Measurements from ENCODE around the gene ALKBH7.
"Not testable (repeated sequence)": the region's sequence is repeated elsewhere in the genome, so short reads cannot be mapped to it uniquely, and the experiment has no call there.

- not testable (repeated sequence) for TF ChIP-seq CTCF, POLR2A, POLR2AphosphoS5 (IDR thresholded peaks at IDR 0.05)
Observed at GRCh38 chr19:6360857-6361216, 11.8 kb upstream of the ALKBH7 start.

All from suprapubic skin (tissue), 4 donors.